OCI-LY3 (cell line): ENCODE results near the gene WASHC4.

Experiments
- H2AFZ ChIP-seq: fragments of 200-600, 300-600 bp; shearing (Covaris generic); 2 replicates; pipeline ENCODE4 v1.6.0; 2014; ENCODE audit warnings: antibody characterized with exemption, low read depth, low read length
- H3K27ac ChIP-seq: fragments of 200-600, 300-600 bp; sonication (generic); 2 replicates; pipeline ENCODE4 v1.5.1; 2014; ENCODE audit warnings: mild to moderate bottlenecking, low read length, moderate library complexity, mixed read lengths
- H3K27me3 ChIP-seq: fragments of 200-600, 300-600 bp; sonication (generic); 2 replicates; pipeline ENCODE4 v1.6.1; 2014; ENCODE audit warnings: low read depth, low read length, mixed read lengths
- H3K36me3 ChIP-seq: fragments of 200-600, 300-600 bp; sonication (generic); replicated peaks from 2 replicates; pipeline ENCODE3; 2014; ENCODE audit warnings: low read depth, low read length, mixed read lengths
- H3K4me1 ChIP-seq: fragments of 300-600, 200-600 bp; sonication (generic); 2 replicates; pipeline ENCODE4 v1.6.1; 2014; ENCODE audit warnings: low read length, mixed read lengths
- H3K4me2 ChIP-seq: fragments of 200-600, 300-600 bp; sonication (generic); 2 replicates; pipeline ENCODE4 v1.6.1; 2014; ENCODE audit warnings: low read length, mixed read lengths
- H3K4me3 ChIP-seq: fragments of 300-600, 200-600 bp; sonication (generic); 2 replicates; pipeline ENCODE4 v1.5.1; 2014; ENCODE audit warnings: antibody characterized with exemption, mild to moderate bottlenecking, low read length, moderate library complexity
- H3K79me2 ChIP-seq: fragments of 300-600, 200-600 bp; shearing (Covaris generic); 2 replicates; pipeline ENCODE4 v1.6.1; 2014; ENCODE audit warnings: mild to moderate bottlenecking, low read length, mixed read lengths
- H3K9ac ChIP-seq: fragments of 300-600, 200-600 bp; shearing (Covaris generic); 2 replicates; pipeline ENCODE4 v1.6.0; 2014; ENCODE audit warnings: mild to moderate bottlenecking, low read length, moderate library complexity
- H3K9me3 ChIP-seq: fragments of 200-600, 300-600 bp; shearing (Covaris generic); 2 replicates; pipeline ENCODE4 v1.6.1; 2014; ENCODE audit warnings: low read length, mixed read lengths; ENCODE audit not compliant: insufficient read depth
- H4K20me1 ChIP-seq: fragments of 200-600, 300-600 bp; sonication (generic); 2 replicates; pipeline ENCODE4 v1.6.1; 2016; ENCODE audit warnings: low read length, mixed read lengths; ENCODE audit not compliant: insufficient read depth
- CTCF ChIP-seq: fragments of 200-600, 300-600 bp; sonication (generic); IDR thresholded peaks from 2 replicates; pipeline ENCODE4 v1.5.1; 2014; ENCODE audit warnings: antibody characterized with exemption, low read length, low read depth
- EZH2phosphoT487 ChIP-seq: fragments of 200-600 bp; shearing (Covaris generic); IDR thresholded peaks from 2 replicates; pipeline ENCODE4 v1.6.1; 2018; ENCODE audit warnings: antibody characterized with exemption, mixed run types, low read depth

Gene WASHC4

GRCh38 chr12:105189293-105189692 lies 81.8 kb downstream of the WASHC4 start:
- Histone ChIP-seq H3K4me3 (no peak overlapping the region), H4K20me1 (no peaks in the 10 kb centered on the region), H3K27ac (no peak overlapping the region), H3K36me3 (peaks cover 49% of the 10 kb centered on the region), H2AFZ (no peak overlapping the region), H3K4me1 (peaks cover 11% of the 10 kb centered on the region), H3K4me2 (no peak overlapping the region), H3K79me2 (no peaks in the 10 kb centered on the region), H3K27me3 (no peaks in the 10 kb centered on the region), H3K9ac (no peak overlapping the region), H3K9me3 (no peaks in the 10 kb centered on the region)
- TF ChIP-seq CTCF (no peak), EZH2phosphoT487 (no peak)

- Histone ChIP-seq H3K27ac (no peak overlapping the region), H3K79me2 (no peaks in the 10 kb centered on the region), H3K4me1 (peaks cover 11% of the 10 kb centered on the region), H3K4me3 (no peak overlapping the region), H3K9me3 (no peaks in the 10 kb centered on the region), H3K4me2 (no peak overlapping the region), H3K36me3 (peaks cover 59% of the 10 kb centered on the region), H3K27me3 (no peaks in the 10 kb centered on the region), H3K9ac (no peak overlapping the region), H4K20me1 (no peaks in the 10 kb centered on the region), H2AFZ (no peak overlapping the region)
- TF ChIP-seq EZH2phosphoT487, result no peak
- no peak for TF ChIP-seq CTCF
These were observed 83.0 kb downstream of the WASHC4 start for GRCh38 chr12:105190530-105190929.

GRCh38 chr12:105192624-105193225 lies 85.2 kb downstream of the WASHC4 start:
- Histone ChIP-seq H3K36me3 (peaks cover 50% of the 10 kb centered on the region), H3K27ac (0 out of 2 replicates have a peak overlapping the region, but pooled peaks have one; percentile 23)
- TF ChIP-seq CTCF (no peak), EZH2phosphoT487 (no peak)

GRCh38 chr12:105194947-105195346 lies 87.4 kb downstream of the WASHC4 start:
- Histone ChIP-seq H3K9me3 (no peaks in the 10 kb centered on the region), H3K27me3 (no peaks in the 10 kb centered on the region), H3K9ac (no peak overlapping the region), H3K36me3 (peaks cover 41% of the 10 kb centered on the region), H3K79me2 (no peaks in the 10 kb centered on the region), H2AFZ (no peak overlapping the region), H3K4me1 (peaks cover 11% of the 10 kb centered on the region), H4K20me1 (no peaks in the 10 kb centered on the region), H3K4me2 (no peak overlapping the region), H3K4me3 (no peak overlapping the region), H3K27ac (no peak overlapping the region)
- TF ChIP-seq CTCF, result no peak
- TF ChIP-seq EZH2phosphoT487, result no peak

More at GRCh38 chr12:105192624-105193225, 85.2 kb downstream of the WASHC4 start:
- Histone ChIP-seq H3K4me3 (no peak overlapping the region), H3K79me2 (no peaks in the 10 kb centered on the region), H3K9me3 (no peaks in the 10 kb centered on the region), H4K20me1 (no peaks in the 10 kb centered on the region), H3K27me3 (no peaks in the 10 kb centered on the region), H3K4me1 (peaks cover 11% of the 10 kb centered on the region), H3K9ac (no peak overlapping the region), H2AFZ (no peak overlapping the region), H3K4me2 (peak overlapping the region; percentile 38; the same call in 1 of the 2 replicates)
